Activated CD4-positive, alpha-beta T cell treated with anti-CD3 and anti-CD28 coated beads for 36 hours (primary cell): ENCODE results near the gene SEC16A. TPM values are rescaled to one million over a fixed set of nuclear protein-coding genes. Genes with fewer than 3 reads are reported as not detected.

Experiments used
- ATAC-seq: fragments of 200-7000 bp; cut with Tn5 transposase; one replicate; pipeline ENCODE4 v1.10.0; 2021; ENCODE audit warnings: mild to moderate bottlenecking, moderate library complexity
- CTCF ChIA-PET: fragments of 350-600 bp; sonication (Branson Sonifier 250); formaldehyde crosslinking; loops from one replicate; lab custom pipeline; 2021; ENCODE audit warnings: antibody characterized with exemption; lab: Charles Lee
- POLR2A ChIA-PET: fragments of 350-600 bp; sonication (Branson Sonifier 250); formaldehyde crosslinking; loops from one replicate; lab custom pipeline; 2021; ENCODE audit warnings: antibody characterized with exemption, inconsistent platforms; lab: Charles Lee
- DNase-seq: peaks from one replicate; pipeline ENCODE4 v3.0.0-alpha.2; 2020
- H3K27ac Mint-ChIP-seq: one replicate; pipeline ENCODE4 v1.8.0; 2021; ENCODE audit warnings: mixed read lengths
- H3K27me3 Mint-ChIP-seq: one replicate; pipeline ENCODE4 v1.8.0; 2021; ENCODE audit warnings: mixed read lengths
- H3K36me3 Mint-ChIP-seq: one replicate; pipeline ENCODE4 v1.8.0; 2021; ENCODE audit warnings: low read depth, mixed read lengths
- H3K4me1 Mint-ChIP-seq: one replicate; pipeline ENCODE4 v1.8.0; 2021; ENCODE audit warnings: mixed read lengths
- H3K4me3 Mint-ChIP-seq: one replicate; pipeline ENCODE4 v1.8.0; 2021; ENCODE audit warnings: mild to moderate bottlenecking, moderate library complexity, mixed read lengths
- H3K9me3 Mint-ChIP-seq: one replicate; pipeline ENCODE4 v1.8.0; 2021; ENCODE audit warnings: low read depth, mixed read lengths
- intact Hi-C, 2 experiments: fragments of 100-400 bp; cut with DNase I in 1 of 2; cut with micrococcal nuclease in 1 of 2; formaldehyde crosslinking; loops; one replicate each; pipeline versions ENCODE4 v1.14.2 to v1.15.1; 2022 to 2024; cut with DNase I, micrococcal nuclease
- total RNA-seq, 2 experiments: library from RNA; stranded (reverse); gene quantifications; one replicate each; pipeline ENCODE4 v1.2.3, GENCODE V29; 2021

Gene SEC16A
- total RNA-seq, 2 experiments from 2014 or later, result 62.7 TPM

GRCh38 chr9:136423432-136424146 lies 59.3 kb downstream of the SEC16A start:
- H3K4me3 Mint-ChIP-seq, result no peak overlapping the region
- intact Hi-C loops, result no loop called here
- H3K4me1 Mint-ChIP-seq, result no peaks in the 10 kb centered on the region
- H3K27me3 Mint-ChIP-seq, result no peaks in the 10 kb centered on the region
- ATAC-seq, result no peak
- H3K36me3 Mint-ChIP-seq, result peaks cover 35% of the 10 kb centered on the region
- ChIA-PET CTCF (no interaction called here), POLR2A (no interaction called here)
- no peak for DNase-seq
- H3K27ac Mint-ChIP-seq, result no peak overlapping the region
- no peaks in the 10 kb centered on the region for H3K9me3 Mint-ChIP-seq

DNA sequence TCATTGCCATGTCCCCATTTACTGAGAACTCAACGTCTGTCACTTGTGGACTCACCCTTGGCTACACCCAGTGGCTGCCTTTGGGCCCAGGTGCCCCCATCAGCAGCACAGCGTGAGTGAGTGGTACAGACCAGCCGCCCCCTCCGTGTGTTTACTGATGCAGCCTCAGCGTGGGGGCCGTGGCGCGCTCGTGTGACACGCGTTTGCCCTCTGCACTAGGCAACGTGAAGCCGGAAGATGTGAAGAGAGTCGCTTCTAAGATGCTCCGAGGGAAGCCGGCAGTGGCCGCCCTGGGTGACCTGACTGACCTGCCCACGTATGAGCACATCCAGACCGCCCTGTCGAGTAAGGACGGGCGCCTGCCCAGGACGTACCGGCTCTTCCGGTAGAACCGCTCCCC lies 60.0 kb downstream of the SEC16A start:
- Mint-ChIP-seq H3K9me3 (no peaks in the 10 kb centered on the region), H3K27ac (no peak overlapping the region), H3K36me3 (peaks cover 41% of the 10 kb centered on the region), H3K4me1 (no peaks in the 10 kb centered on the region), H3K27me3 (no peaks in the 10 kb centered on the region), H3K4me3 (no peak overlapping the region)
- POLR2A ChIA-PET, result no interaction called here
- ATAC-seq, result no peak
- DNase-seq, result no peak
- CTCF ChIA-PET, result interaction anchor here (0.5 kb wide), 1 partner anchor 1699 kb away, joined by 3 read pairs; no protein-coding TSS in a partner anchor
- intact Hi-C loops, result no loop called here

DNA sequence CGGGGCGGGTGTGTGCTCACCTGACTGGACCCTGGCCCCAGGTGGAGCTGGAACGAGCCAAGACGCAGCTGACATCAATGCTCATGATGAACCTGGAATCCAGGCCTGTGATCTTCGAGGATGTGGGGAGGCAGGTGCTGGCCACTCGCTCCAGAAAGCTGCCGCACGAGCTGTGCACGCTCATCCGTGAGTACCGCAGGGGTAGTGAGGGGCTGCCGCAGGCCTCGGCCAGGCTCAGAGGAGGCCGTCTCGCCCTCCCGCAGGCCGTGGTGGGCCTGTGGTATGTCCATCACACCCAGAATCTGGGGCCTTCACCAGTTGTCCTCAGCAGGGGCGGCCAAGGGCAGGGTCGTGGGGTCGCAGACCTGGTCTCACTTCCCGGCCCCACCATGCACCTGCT lies 61.0 kb downstream of the SEC16A start:
- ATAC-seq (no peak), DNase-seq (no peak)
- POLR2A ChIA-PET, result no interaction called here
- no peaks in the 10 kb centered on the region for H3K27me3 Mint-ChIP-seq
- H3K36me3 Mint-ChIP-seq, result peaks cover 45% of the 10 kb centered on the region
- no peak overlapping the region for H3K4me3 Mint-ChIP-seq
- intact Hi-C loops, result no loop called here
- CTCF ChIA-PET, result no interaction called here
- no peak overlapping the region for H3K27ac Mint-ChIP-seq
- no peaks in the 10 kb centered on the region for H3K4me1 Mint-ChIP-seq
- H3K9me3 Mint-ChIP-seq, result no peaks in the 10 kb centered on the region

- ChIA-PET POLR2A (interaction anchor here (0.6 kb wide), 1 partner anchor 40 kb away, joined by 3 read pairs; no protein-coding TSS in a partner anchor), CTCF (no interaction called here)
- Mint-ChIP-seq H3K9me3 (no peaks in the 10 kb centered on the region), H3K36me3 (peaks cover 48% of the 10 kb centered on the region), H3K4me1 (no peaks in the 10 kb centered on the region), H3K4me3 (no peak overlapping the region), H3K27ac (no peak overlapping the region), H3K27me3 (no peaks in the 10 kb centered on the region)
- intact Hi-C loops, result no loop called here
- no peak for DNase-seq
- no peak for ATAC-seq
Measured at GRCh38 chr9:136419092-136419420, 63.8 kb downstream of the SEC16A start.

GRCh38 chr9:136418182-136419091 lies 64.4 kb downstream of the SEC16A start:
- ChIA-PET POLR2A (interaction anchor here (0.6 to 0.7 kb wide), 3 partner anchors 32 to 770 kb away, joined by 3 read pairs; no protein-coding TSS in a partner anchor), CTCF (no interaction called here)
- Mint-ChIP-seq H3K4me1 (no peaks in the 10 kb centered on the region), H3K36me3 (peaks cover 50% of the 10 kb centered on the region), H3K4me3 (no peak overlapping the region), H3K27me3 (no peaks in the 10 kb centered on the region), H3K9me3 (no peaks in the 10 kb centered on the region), H3K27ac (no peak overlapping the region)
- no peak for DNase-seq
- no peak for ATAC-seq
- intact Hi-C loops, result no loop called here

DNA sequence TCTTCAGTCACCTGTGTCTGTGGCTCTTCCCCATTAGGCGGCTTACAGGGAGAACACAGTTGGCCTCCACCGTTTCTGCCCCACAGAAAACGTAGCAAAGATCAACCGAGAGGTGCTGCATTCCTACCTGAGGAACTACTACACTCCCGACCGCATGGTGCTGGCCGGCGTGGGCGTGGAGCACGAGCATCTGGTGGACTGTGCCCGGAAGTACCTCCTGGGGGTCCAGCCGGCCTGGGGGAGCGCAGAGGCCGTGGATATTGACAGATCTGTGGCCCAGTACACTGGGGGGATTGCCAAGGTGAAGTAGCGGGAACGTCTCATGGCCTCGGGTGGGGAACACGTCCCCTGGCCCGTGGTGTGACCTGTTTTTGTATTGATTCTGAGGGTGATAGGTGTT lies 65.9 kb downstream of the SEC16A start:
- H3K9me3 Mint-ChIP-seq, result no peaks in the 10 kb centered on the region
- H3K4me1 Mint-ChIP-seq, result peaks cover 8% of the 10 kb centered on the region
- intact Hi-C loops, result no loop called here
- POLR2A ChIA-PET, result no interaction called here
- ATAC-seq (no peak), DNase-seq (no peak)
- CTCF ChIA-PET, result no interaction called here
- no peak overlapping the region for H3K4me3 Mint-ChIP-seq
- peaks cover 55% of the 10 kb centered on the region for H3K36me3 Mint-ChIP-seq
- no peak overlapping the region for H3K27ac Mint-ChIP-seq
- H3K27me3 Mint-ChIP-seq, result no peaks in the 10 kb centered on the region

GRCh38 chr9:136416427-136416826 lies 66.4 kb downstream of the SEC16A start:
- intact Hi-C loops, result no loop called here
- ATAC-seq (no peak), DNase-seq (no peak)
- Mint-ChIP-seq H3K4me1 (peaks cover 13% of the 10 kb centered on the region), H3K4me3 (no peak overlapping the region), H3K27me3 (no peaks in the 10 kb centered on the region), H3K9me3 (no peaks in the 10 kb centered on the region), H3K27ac (no peak overlapping the region), H3K36me3 (peaks cover 56% of the 10 kb centered on the region)
- CTCF ChIA-PET, result no interaction called here
- POLR2A ChIA-PET, result no interaction called here

DNA sequence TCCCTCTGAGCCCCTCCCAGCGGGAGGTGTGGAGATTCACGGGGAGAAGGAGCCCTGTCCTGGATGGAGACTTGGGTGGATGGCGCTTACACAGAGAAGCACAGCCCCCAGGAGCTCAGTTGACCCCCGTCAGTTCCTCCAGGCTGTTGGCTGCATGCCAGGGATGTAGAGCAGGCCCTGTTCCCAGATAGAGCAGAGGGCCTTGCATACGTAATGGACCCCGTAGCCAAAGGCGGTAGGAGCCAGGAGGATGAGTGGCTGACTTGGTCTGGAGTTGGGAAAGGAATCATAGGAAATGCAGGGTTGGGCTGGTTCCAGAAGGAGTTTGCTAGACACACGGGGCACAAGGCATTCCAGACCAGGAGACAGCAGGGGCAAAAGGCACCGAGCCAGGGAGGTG lies 69.9 kb downstream of the SEC16A start:
- Mint-ChIP-seq H3K9me3 (no peaks in the 10 kb centered on the region), H3K36me3 (peaks cover 62% of the 10 kb centered on the region), H3K4me1 (peaks cover 35% of the 10 kb centered on the region), H3K27me3 (no peaks in the 10 kb centered on the region), H3K27ac (no peak overlapping the region), H3K4me3 (no peak overlapping the region)
- POLR2A ChIA-PET, result no interaction called here
- no peak for DNase-seq
- CTCF ChIA-PET, result interaction anchor here (0.6 kb wide), 1 partner anchor 46 kb away, joined by 3 read pairs; no protein-coding TSS in a partner anchor
- ATAC-seq, result no peak
- intact Hi-C loops, result no loop called here

DNA sequence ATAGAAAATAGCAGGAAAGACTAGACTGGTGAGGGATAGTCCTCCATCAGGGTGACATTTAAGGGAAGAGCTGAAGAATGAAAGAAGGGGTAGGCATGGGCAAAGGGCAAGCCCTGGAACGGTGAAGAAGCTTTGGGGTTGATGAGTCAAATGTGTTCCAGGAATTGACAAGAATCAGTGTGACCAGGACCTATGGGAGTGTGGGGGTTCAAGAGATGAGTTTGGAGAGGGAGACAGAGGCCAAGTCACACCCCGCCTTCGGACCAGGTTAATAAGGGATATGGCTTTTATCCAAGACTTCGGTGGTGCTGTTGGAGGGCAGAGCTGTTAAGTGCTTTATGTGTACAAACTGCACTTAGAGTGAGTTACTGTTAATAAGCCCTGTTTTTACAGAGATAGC lies 71.5 kb downstream of the SEC16A start:
- intact Hi-C loops, result loop anchor here (2.0 kb wide), 2 partner anchors 71 to 317 kb away; partner anchors contain the start of gene SEC16A (in 1 of the 2)
- Mint-ChIP-seq H3K27ac (peak overlapping the region; percentile 89), H3K27me3 (no peaks in the 10 kb centered on the region), H3K4me1 (peaks cover 47% of the 10 kb centered on the region), H3K9me3 (no peaks in the 10 kb centered on the region), H3K36me3 (peaks cover 60% of the 10 kb centered on the region), H3K4me3 (peak overlapping the region; percentile 90)
- ChIA-PET CTCF (interaction anchor here (1.1 kb wide), 1 partner anchor 10 kb away, joined by 7 read pairs; no protein-coding TSS in a partner anchor), POLR2A (no interaction called here)
- no peak for DNase-seq
- ATAC-seq, result no peak

- peak within 1 kb of the TSS; percentile 94 for H3K27ac Mint-ChIP-seq
- H3K4me1 Mint-ChIP-seq, result peaks cover 49% of the 10 kb centered on the region
Measured at GRCh38 chr9:136410500-136411287, 72.1 kb downstream of the SEC16A start, which contains the start of the genes ENTR1 and PMPCA. TSS of gene ENTR1 (minus strand) at chr9:136410614. CDS start at chr9:136410397, 217 bp downstream. TSS of gene PMPCA (plus strand) at chr9:136410658. CDS start at chr9:136410669, 11 bp downstream.

More at GRCh38 chr9:136410500-136411287, 72.1 kb downstream of the SEC16A start, which contains the start of the genes ENTR1 and PMPCA:
- H3K9me3 Mint-ChIP-seq, result no peaks in the 10 kb centered on the region
- peak within 1 kb of the TSS; percentile 90 for H3K4me3 Mint-ChIP-seq
- peak; percentile 98 for DNase-seq
- ChIA-PET POLR2A (interaction anchor here (0.6 to 0.7 kb wide), 2 partner anchors 13 to 65 kb away, joined by 3 read pairs; no protein-coding TSS in a partner anchor), CTCF (interaction anchor here (0.7 to 2.0 kb wide), 3 partner anchors 10 to 48 kb away, joined by 3 to 14 read pairs (median 7); no protein-coding TSS in a partner anchor)
- H3K27me3 Mint-ChIP-seq, result no peaks in the 10 kb centered on the region
- intact Hi-C loops, result loop anchor here (1.0 to 2.0 kb wide), 9 partner anchors 10 to 449 kb away; partner anchors contain the start of genes SEC16A (in 2 of the 2), SNAPC4 (in 2 of the 2), DNLZ (in 1 of the 2) and INPP5E (in 1 of the 2)
- H3K36me3 Mint-ChIP-seq, result peaks cover 59% of the 10 kb centered on the region
- peak; percentile 75 for ATAC-seq
